ENCODE measurements around the gene RAPGEF6. TPM values are rescaled to one million over a fixed set of nuclear protein-coding genes. Genes with fewer than 3 reads are reported as not detected.
A peak's percentile ranks its signal among the peaks of the same experiment; 100 is the strongest.
"Not testable (repeated sequence)": the region's sequence is repeated elsewhere in the genome, so short reads cannot be mapped to it uniquely, and the experiment has no call there.

Gene RAPGEF6, protein sequence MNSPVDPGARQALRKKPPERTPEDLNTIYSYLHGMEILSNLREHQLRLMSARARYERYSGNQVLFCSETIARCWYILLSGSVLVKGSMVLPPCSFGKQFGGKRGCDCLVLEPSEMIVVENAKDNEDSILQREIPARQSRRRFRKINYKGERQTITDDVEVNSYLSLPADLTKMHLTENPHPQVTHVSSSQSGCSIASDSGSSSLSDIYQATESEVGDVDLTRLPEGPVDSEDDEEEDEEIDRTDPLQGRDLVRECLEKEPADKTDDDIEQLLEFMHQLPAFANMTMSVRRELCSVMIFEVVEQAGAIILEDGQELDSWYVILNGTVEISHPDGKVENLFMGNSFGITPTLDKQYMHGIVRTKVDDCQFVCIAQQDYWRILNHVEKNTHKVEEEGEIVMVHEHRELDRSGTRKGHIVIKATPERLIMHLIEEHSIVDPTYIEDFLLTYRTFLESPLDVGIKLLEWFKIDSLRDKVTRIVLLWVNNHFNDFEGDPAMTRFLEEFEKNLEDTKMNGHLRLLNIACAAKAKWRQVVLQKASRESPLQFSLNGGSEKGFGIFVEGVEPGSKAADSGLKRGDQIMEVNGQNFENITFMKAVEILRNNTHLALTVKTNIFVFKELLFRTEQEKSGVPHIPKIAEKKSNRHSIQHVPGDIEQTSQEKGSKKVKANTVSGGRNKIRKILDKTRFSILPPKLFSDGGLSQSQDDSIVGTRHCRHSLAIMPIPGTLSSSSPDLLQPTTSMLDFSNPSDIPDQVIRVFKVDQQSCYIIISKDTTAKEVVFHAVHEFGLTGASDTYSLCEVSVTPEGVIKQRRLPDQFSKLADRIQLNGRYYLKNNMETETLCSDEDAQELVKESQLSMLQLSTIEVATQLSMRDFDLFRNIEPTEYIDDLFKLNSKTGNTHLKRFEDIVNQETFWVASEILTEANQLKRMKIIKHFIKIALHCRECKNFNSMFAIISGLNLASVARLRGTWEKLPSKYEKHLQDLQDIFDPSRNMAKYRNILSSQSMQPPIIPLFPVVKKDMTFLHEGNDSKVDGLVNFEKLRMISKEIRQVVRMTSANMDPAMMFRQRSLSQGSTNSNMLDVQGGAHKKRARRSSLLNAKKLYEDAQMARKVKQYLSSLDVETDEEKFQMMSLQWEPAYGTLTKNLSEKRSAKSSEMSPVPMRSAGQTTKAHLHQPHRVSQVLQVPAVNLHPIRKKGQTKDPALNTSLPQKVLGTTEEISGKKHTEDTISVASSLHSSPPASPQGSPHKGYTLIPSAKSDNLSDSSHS (N-terminal part only)
- 11.0 TPM for polyA plus RNA-seq (2013, experiment 1 of 4)
- 10.0 TPM for polyA plus RNA-seq (2013, experiment 2 of 4)
- 8.2 TPM for polyA plus RNA-seq (2013, experiment 3 of 4)
- polyA plus RNA-seq (2013, experiment 4 of 4): 8.6 TPM

DNA sequence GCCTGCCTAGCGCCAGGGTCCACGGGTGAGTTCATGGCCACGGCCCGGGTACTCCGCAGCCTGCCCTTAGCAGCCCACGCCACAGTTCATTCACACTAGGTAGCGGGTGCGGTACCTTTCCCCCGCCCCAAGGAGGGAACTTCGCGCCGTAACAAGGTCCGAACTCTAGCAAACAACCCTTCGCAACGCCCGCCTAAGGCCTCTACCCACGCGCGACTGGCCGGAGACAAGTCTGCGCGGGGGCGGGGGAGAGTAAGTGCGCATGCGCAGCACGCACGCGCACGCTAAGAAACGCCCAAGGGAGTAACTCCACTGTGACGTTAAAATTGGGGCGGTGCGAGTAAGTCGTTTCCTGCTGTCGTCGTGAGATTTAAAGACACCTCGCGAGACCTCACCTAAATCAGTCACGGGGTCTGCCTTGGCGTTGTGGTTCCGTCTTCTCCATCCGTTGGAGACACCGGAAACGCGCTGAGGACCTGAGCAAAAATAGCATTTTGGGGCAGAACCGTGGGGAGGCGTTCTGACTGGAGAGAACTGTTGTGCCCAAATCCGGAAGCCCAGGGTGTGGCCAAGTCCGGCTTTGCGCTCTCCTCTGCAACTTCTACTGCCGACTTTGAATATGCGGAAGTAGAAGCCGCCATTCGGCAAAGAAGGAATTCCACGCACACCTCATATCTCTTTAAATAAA lies at the start of gene RAPGEF6:
RAPGEF6 (minus strand) TSS at position 234 of the 688 bp plus-strand sequence; CDS start at position 35, 199 bp downstream.
- 0% methylated on average over 55 of the region's 55 CpGs for WGBS, 2 experiments
- Histone ChIP-seq H3K36me3 (ENCODE audit: control insufficient read depth, insufficient read depth, low read length) (no peaks in the 10 kb centered on the region), H3K4me1 (ENCODE audit: control insufficient read depth, insufficient read depth, low read length) (no peaks in the 10 kb centered on the region), H3K27ac (ENCODE audit: insufficient read depth, low read depth, low read length, poor library complexity, severe bottlenecking) (peak within 1 kb of the TSS; percentile 94), H3K4me3 (ENCODE audit: insufficient read depth, low read depth, low read length) (peak within 1 kb of the TSS; percentile 95), H3K27me3 (ENCODE audit: control insufficient read depth, insufficient read depth, low read length, poor library complexity, severe bottlenecking) (no peaks in the 10 kb centered on the region), H3K9me3 (ENCODE audit: control insufficient read depth, low read length) (no peaks in the 10 kb centered on the region)

DNA sequence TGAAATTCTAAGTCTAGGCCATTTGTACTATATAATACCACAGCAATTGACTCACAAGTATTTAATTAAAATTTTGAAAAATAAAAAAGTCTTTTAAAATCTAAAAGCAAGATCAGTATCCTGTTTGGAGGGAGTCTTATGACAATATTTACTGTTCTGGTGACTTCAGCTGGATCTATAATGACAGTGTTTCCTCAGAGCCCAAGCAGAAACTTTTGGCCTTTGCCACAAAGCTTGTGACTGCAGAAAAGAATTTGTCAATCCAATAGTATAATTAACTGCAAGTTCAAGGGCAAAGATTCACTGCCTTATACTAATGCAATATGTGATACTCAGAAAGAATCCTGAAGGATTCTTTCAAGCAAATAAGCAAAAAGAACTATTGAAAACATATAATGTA lies 49.6 kb upstream of the RAPGEF6 start:
- H3K4me1 ChIP-seq (ENCODE audit: control insufficient read depth, insufficient read depth, low read length): no peaks in the 10 kb centered on the region
- H3K4me3 ChIP-seq (ENCODE audit: insufficient read depth, low read depth, low read length): no peak overlapping the region
- no peaks in the 10 kb centered on the region for H3K36me3 ChIP-seq (ENCODE audit: control insufficient read depth, insufficient read depth, low read length)
- H3K27ac ChIP-seq (ENCODE audit: insufficient read depth, low read depth, low read length, poor library complexity, severe bottlenecking): no peak overlapping the region
- H3K9me3 ChIP-seq (ENCODE audit: control insufficient read depth, low read length): no peaks in the 10 kb centered on the region
- no peaks in the 10 kb centered on the region for H3K27me3 ChIP-seq (ENCODE audit: control insufficient read depth, insufficient read depth, low read length, poor library complexity, severe bottlenecking)

DNA sequence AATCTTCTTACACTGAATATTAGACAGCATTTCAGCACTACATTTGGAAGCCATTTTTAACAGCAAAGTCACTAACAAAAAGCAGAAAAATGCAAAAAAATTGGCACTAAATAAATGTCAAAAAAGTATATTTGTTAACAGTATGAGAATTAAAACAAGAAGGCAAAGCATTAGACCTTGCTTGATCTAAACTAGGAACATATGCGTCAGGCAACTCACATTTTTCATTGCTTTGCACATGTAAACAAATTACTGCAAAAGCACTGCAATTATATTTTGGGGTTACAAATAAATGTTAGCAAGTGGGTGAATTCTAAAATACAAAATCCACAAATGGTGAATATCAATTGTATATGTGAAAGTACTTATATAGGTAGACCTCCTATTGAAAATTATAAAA lies 49.0 kb upstream of the RAPGEF6 start:
- no peaks in the 10 kb centered on the region for H3K4me1 ChIP-seq (ENCODE audit: control insufficient read depth, insufficient read depth, low read length)
- WGBS, 2 experiments: 92 to 100% methylated on average over 1 of the region's 1 CpG
- no peaks in the 10 kb centered on the region for H3K36me3 ChIP-seq (ENCODE audit: control insufficient read depth, insufficient read depth, low read length)
- no peaks in the 10 kb centered on the region for H3K27me3 ChIP-seq (ENCODE audit: control insufficient read depth, insufficient read depth, low read length, poor library complexity, severe bottlenecking)
- H3K9me3 ChIP-seq (ENCODE audit: control insufficient read depth, low read length): no peaks in the 10 kb centered on the region
- H3K4me3 ChIP-seq (ENCODE audit: insufficient read depth, low read depth, low read length): no peak overlapping the region
- no peak overlapping the region for H3K27ac ChIP-seq (ENCODE audit: insufficient read depth, low read depth, low read length, poor library complexity, severe bottlenecking)

DNA sequence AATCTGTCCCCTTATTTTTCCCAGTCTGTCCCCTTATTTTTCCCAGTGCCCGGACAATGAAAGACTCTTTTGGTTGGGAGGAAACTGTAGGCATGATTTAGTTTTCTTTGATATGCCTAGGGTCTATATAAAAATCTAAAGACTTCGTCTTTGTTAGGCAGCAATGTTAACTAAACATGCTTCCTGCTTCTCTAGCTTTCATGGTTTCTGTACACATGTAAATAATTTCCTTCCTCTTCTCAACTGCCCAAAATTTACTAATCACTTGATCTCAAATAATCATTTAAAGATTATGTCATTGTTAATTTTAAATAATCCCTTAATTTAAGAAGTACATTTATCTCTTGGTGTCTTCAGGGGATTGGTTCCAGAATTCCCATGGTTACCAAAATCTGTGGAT lies 47.8 kb upstream of the RAPGEF6 start:
- WGBS, 2 experiments: 97 to 100% methylated on average over 1 to 2 of the region's 2 CpGs
- Histone ChIP-seq H3K4me1 (ENCODE audit: control insufficient read depth, insufficient read depth, low read length) (no peaks in the 10 kb centered on the region), H3K27ac (ENCODE audit: insufficient read depth, low read depth, low read length, poor library complexity, severe bottlenecking) (no peak overlapping the region)

DNA sequence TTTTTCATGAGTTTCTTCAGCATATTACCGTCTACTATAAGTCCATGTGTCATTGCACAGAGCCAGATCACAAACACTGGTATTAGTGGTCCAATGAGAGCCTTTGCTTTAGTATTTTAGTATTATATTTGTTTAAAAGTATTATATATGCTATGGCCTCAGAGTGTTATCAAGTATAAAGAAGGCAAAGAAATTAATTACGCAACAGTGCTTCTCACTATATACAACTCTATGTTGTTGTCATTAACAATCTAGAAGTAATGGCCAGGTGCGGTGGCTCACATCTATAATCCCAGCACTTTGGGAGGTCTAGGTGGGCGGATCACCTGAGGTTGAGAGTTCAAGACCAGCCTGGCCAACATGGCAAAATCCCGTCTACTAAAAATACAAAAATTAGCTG lies 47.1 kb upstream of the RAPGEF6 start:
- Histone ChIP-seq H3K27ac (ENCODE audit: insufficient read depth, low read depth, low read length, poor library complexity, severe bottlenecking) (no peak overlapping the region), H3K27me3 (ENCODE audit: control insufficient read depth, insufficient read depth, low read length, poor library complexity, severe bottlenecking) (no peaks in the 10 kb centered on the region), H3K4me3 (ENCODE audit: insufficient read depth, low read depth, low read length) (no peak overlapping the region), H3K9me3 (ENCODE audit: control insufficient read depth, low read length) (no peaks in the 10 kb centered on the region), H3K36me3 (ENCODE audit: control insufficient read depth, insufficient read depth, low read length) (no peaks in the 10 kb centered on the region), H3K4me1 (ENCODE audit: control insufficient read depth, insufficient read depth, low read length) (no peaks in the 10 kb centered on the region)
- 84 to 98% methylated on average over 4 to 5 of the region's 5 CpGs for WGBS, 2 experiments

More for the DNA sequence above, 47.8 kb upstream of the RAPGEF6 start:
- H3K27me3 ChIP-seq (ENCODE audit: control insufficient read depth, insufficient read depth, low read length, poor library complexity, severe bottlenecking): no peaks in the 10 kb centered on the region
- H3K9me3 ChIP-seq (ENCODE audit: control insufficient read depth, low read length): no peaks in the 10 kb centered on the region
- no peaks in the 10 kb centered on the region for H3K36me3 ChIP-seq (ENCODE audit: control insufficient read depth, insufficient read depth, low read length)
- H3K4me3 ChIP-seq (ENCODE audit: insufficient read depth, low read depth, low read length): no peak overlapping the region

DNA sequence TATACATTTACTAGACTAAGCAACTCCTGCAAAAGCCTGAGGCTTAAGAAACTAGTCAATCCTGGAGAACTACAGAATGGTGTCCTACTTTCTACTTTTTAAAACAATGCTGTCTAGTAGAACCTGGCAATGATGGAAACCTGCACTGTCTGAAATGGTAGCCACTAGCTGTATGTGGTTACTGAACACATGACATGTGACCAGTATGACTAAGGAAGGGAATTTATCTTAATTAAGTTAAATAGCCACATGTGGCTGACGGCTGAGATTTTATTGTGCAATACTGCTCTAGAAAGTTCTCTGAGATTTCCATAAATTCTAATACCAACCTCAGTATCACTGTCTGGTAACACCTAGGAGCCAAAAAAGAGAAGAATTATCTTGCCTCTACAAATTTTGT lies 44.9 kb upstream of the RAPGEF6 start:
- H3K9me3 ChIP-seq (ENCODE audit: control insufficient read depth, low read length): no peaks in the 10 kb centered on the region
- no peak overlapping the region for H3K4me3 ChIP-seq (ENCODE audit: insufficient read depth, low read depth, low read length)
- WGBS, 2 experiments: 100% methylated on average over 1 of the region's 1 CpG
- H3K4me1 ChIP-seq (ENCODE audit: control insufficient read depth, insufficient read depth, low read length): no peaks in the 10 kb centered on the region
- H3K27ac ChIP-seq (ENCODE audit: insufficient read depth, low read depth, low read length, poor library complexity, severe bottlenecking): no peak overlapping the region
- no peaks in the 10 kb centered on the region for H3K27me3 ChIP-seq (ENCODE audit: control insufficient read depth, insufficient read depth, low read length, poor library complexity, severe bottlenecking)
- H3K36me3 ChIP-seq (ENCODE audit: control insufficient read depth, insufficient read depth, low read length): no peaks in the 10 kb centered on the region

DNA sequence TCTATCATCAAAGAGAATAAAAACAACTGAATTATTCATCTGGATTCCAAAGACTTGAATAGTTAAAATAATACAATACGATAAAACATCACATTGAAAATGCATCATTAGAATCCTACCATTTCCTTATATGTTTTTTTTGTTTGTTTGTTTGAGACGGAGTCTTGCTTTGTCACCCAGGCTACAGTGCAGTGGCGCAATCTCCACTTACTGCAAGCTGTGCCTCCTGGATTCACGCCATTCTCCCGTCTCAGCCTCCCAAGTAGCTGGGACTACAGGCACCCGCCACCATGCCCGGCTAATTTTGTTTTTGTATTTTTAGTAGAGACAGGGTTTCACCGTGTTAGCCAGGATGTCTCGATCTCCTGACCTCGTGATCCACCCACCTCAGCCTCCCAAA lies 43.2 kb upstream of the RAPGEF6 start:
- not testable (repeated sequence) for H3K27me3 ChIP-seq (ENCODE audit: control insufficient read depth, insufficient read depth, low read length, poor library complexity, severe bottlenecking); H3K4me1 ChIP-seq (ENCODE audit: control insufficient read depth, insufficient read depth, low read length); H3K9me3 ChIP-seq (ENCODE audit: control insufficient read depth, low read length); H3K27ac ChIP-seq (ENCODE audit: insufficient read depth, low read depth, low read length, poor library complexity, severe bottlenecking); H3K4me3 ChIP-seq (ENCODE audit: insufficient read depth, low read depth, low read length); H3K36me3 ChIP-seq (ENCODE audit: control insufficient read depth, insufficient read depth, low read length)
- WGBS, 2 experiments: 96 to 98% methylated on average over 4 to 7 of the region's 10 CpGs

DNA sequence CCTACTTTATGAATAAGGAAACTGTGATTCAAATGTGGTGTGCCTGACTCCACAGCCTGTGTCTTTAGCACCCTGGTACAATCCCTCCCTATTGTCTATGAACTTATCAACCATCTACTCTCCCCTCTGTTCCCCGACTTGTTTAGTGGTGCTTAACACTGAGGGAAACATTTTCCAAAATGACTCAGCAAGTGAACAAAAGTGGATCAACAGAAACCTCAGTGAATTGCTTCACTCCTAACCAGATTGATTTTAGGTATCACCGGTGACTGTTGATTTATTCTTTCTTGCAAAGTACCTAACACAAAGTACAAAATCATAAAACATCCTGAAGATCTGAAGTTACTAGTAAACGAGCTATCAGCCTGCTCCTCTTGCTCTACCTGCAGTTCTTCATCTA lies 42.1 kb upstream of the RAPGEF6 start:
- Histone ChIP-seq H3K27me3 (ENCODE audit: control insufficient read depth, insufficient read depth, low read length, poor library complexity, severe bottlenecking) (no peaks in the 10 kb centered on the region), H3K9me3 (ENCODE audit: control insufficient read depth, low read length) (no peaks in the 10 kb centered on the region), H3K36me3 (ENCODE audit: control insufficient read depth, insufficient read depth, low read length) (no peaks in the 10 kb centered on the region), H3K4me1 (ENCODE audit: control insufficient read depth, insufficient read depth, low read length) (no peaks in the 10 kb centered on the region), H3K27ac (ENCODE audit: insufficient read depth, low read depth, low read length, poor library complexity, severe bottlenecking) (no peak overlapping the region), H3K4me3 (ENCODE audit: insufficient read depth, low read depth, low read length) (no peak overlapping the region)
- 97 to 98% methylated on average over 3 of the region's 3 CpGs for WGBS, 2 experiments

DNA sequence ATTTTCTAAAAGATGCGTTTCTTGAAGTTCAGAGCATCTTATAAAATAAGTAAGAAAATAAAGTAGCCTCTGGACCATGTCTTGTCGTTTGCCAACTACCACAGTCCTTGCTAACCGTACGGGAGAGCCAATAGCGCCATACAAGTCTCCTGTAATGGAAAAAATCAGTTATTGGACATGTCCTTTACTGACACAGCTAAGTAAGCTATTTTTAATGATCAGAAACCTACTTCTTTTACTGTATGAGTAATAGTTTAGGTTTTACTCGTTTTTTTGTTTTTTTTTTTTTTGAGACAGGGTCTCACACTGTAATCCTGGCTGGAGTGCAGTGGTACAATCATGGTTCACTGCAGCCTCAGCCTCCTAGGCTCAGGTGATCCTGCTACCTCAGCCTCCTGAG lies 37.7 kb upstream of the RAPGEF6 start:
- H3K27me3 ChIP-seq (ENCODE audit: control insufficient read depth, insufficient read depth, low read length, poor library complexity, severe bottlenecking): no peaks in the 10 kb centered on the region
- no peaks in the 10 kb centered on the region for H3K36me3 ChIP-seq (ENCODE audit: control insufficient read depth, insufficient read depth, low read length)
- no peaks in the 10 kb centered on the region for H3K9me3 ChIP-seq (ENCODE audit: control insufficient read depth, low read length)
- no peak overlapping the region for H3K27ac ChIP-seq (ENCODE audit: insufficient read depth, low read depth, low read length, poor library complexity, severe bottlenecking)
- H3K4me3 ChIP-seq (ENCODE audit: insufficient read depth, low read depth, low read length): no peak overlapping the region
- H3K4me1 ChIP-seq (ENCODE audit: control insufficient read depth, insufficient read depth, low read length): no peaks in the 10 kb centered on the region
- 94 to 95% methylated on average over 6 of the region's 6 CpGs for WGBS, 2 experiments
